Activated naive CD4-positive, alpha-beta T cell treated with anti-CD3 and anti-CD28 coated beads for 36 hours (primary cell): Measurements from ENCODE around the gene AUH. TPM values are rescaled to one million over a fixed set of nuclear protein-coding genes. Genes with fewer than 3 reads are reported as not detected.
"Not testable (repeated sequence)": the region's sequence is repeated elsewhere in the genome, so short reads cannot be mapped to it uniquely, and the experiment has no call there.

ENCODE experiments used
- CTCF ChIA-PET: fragments of 350-600 bp; sonication (Branson Sonifier 250); formaldehyde crosslinking; loops from one replicate; lab custom pipeline; 2021; ENCODE audit warnings: antibody characterized with exemption; lab: Charles Lee
- DNase-seq: peaks from one replicate; pipeline ENCODE4 v3.0.0-alpha.2; 2020
- H3K27ac Mint-ChIP-seq: one replicate; pipeline ENCODE4 v1.8.0; 2021; ENCODE audit warnings: mild to moderate bottlenecking, mixed read lengths
- H3K27me3 Mint-ChIP-seq: one replicate; pipeline ENCODE4 v1.8.0; 2021; ENCODE audit warnings: low read depth, mixed read lengths
- H3K36me3 Mint-ChIP-seq: one replicate; pipeline ENCODE4 v1.8.0; 2021; ENCODE audit warnings: low read depth, mixed read lengths
- H3K4me1 Mint-ChIP-seq: one replicate; pipeline ENCODE4 v1.8.0; 2021; ENCODE audit warnings: low read depth, mixed read lengths
- H3K4me3 Mint-ChIP-seq: one replicate; pipeline ENCODE4 v1.8.0; 2021; ENCODE audit warnings: mild to moderate bottlenecking, moderate library complexity, mixed read lengths
- H3K9me3 Mint-ChIP-seq: one replicate; pipeline ENCODE4 v1.8.0; 2021; ENCODE audit warnings: mixed read lengths
- intact Hi-C: fragments of 100-400 bp; cut with micrococcal nuclease; formaldehyde crosslinking; loops from one replicate; pipeline ENCODE4 v1.15.1; 2023
- total RNA-seq, 2 experiments: library from RNA; stranded (reverse); gene quantifications; one replicate each; pipeline ENCODE4 v1.2.3, GENCODE V29; 2021

Gene AUH
- total RNA-seq, 2 experiments from 2014 or later, result 13.4 to 14.4 TPM

DNA sequence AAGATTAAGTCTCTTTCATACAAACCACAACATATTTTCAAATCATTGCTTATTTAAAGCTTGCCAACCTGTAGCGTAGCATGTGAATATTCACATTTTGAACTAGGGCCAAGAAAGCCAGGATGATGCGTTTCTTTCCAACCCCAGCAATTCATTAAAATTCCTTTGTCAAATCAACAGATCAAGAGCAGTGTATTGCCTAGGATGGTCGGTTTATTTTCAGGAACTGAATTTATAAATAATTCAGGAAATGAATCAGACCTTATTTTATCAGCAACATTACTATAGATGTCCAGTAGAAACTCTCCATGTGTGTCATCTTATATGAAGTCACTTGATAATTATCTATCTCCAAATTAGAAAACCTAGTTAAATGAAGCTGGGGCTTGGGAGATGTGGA, 13.2 kb upstream of the AUH start:
- peaks cover 6% of the 10 kb centered on the region for H3K9me3 Mint-ChIP-seq
- CTCF ChIA-PET, result no interaction called here
- H3K27ac Mint-ChIP-seq, result no peak overlapping the region
- H3K4me3 Mint-ChIP-seq, result no peak overlapping the region
- DNase-seq, result no peak
- H3K36me3 Mint-ChIP-seq, result no peaks in the 10 kb centered on the region
- H3K27me3 Mint-ChIP-seq, result peaks cover 2% of the 10 kb centered on the region
- intact Hi-C loops, result no loop called here
- H3K4me1 Mint-ChIP-seq, result no peaks in the 10 kb centered on the region

- Mint-ChIP-seq H3K4me1 (no peaks in the 10 kb centered on the region), H3K36me3 (no peaks in the 10 kb centered on the region), H3K4me3 (no peak overlapping the region), H3K27me3 (no peaks in the 10 kb centered on the region), H3K9me3 (no peaks in the 10 kb centered on the region), H3K27ac (no peak overlapping the region)
- DNase-seq, result no peak
- intact Hi-C loops, result no loop called here
- CTCF ChIA-PET, result interaction anchor here (1.1 kb wide), 1 partner anchor 12 kb away, joined by 8 read pairs; no protein-coding TSS in a partner anchor
These were observed 10.2 kb upstream of the AUH start for GRCh38 chr9:91371894-91372293.

DNA sequence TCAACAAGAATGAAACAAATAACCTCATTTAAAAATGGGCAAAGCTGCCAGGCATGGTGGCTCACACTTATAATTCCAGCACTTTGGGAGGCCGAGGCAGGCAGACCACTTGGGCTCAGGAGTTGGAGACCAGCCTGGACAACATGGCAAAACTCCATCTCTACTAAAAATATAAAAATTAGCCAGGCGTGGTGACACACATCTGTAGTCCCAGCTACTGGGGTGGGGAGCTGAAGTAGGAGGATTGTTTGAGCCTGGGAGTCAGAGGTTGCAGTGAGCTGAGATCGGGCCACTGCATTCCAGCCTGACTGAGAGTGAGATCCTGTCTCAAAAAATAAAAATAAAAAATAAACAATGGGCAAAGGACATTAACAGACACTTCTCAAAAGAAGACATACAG, 8.3 kb upstream of the AUH start:
- H3K27ac Mint-ChIP-seq, H3K9me3 Mint-ChIP-seq, H3K27me3 Mint-ChIP-seq, H3K4me3 Mint-ChIP-seq, H3K4me1 Mint-ChIP-seq, intact Hi-C loops, DNase-seq, CTCF ChIA-PET, H3K36me3 Mint-ChIP-seq: not testable (repeated sequence)

GRCh38 chr9:91364702-91365101, 3.0 kb upstream of the AUH start:
- no peak for DNase-seq
- peaks cover 18% of the 10 kb centered on the region for H3K4me1 Mint-ChIP-seq
- intact Hi-C loops, result no loop called here
- no peaks in the 10 kb centered on the region for H3K27me3 Mint-ChIP-seq
- H3K36me3 Mint-ChIP-seq, result peaks cover 5% of the 10 kb centered on the region
- H3K9me3 Mint-ChIP-seq, result peaks cover 2% of the 10 kb centered on the region
- CTCF ChIA-PET, result interaction anchor here (0.6 kb wide), 1 partner anchor 149 kb away, joined by 3 read pairs; no protein-coding TSS in a partner anchor
- H3K4me3 Mint-ChIP-seq, result no peak overlapping the region
- H3K27ac Mint-ChIP-seq, result no peak overlapping the region

- H3K27me3 Mint-ChIP-seq, result no peaks in the 10 kb centered on the region
- H3K4me1 Mint-ChIP-seq, result peaks cover 25% of the 10 kb centered on the region
- H3K36me3 Mint-ChIP-seq, result peaks cover 5% of the 10 kb centered on the region
- H3K27ac Mint-ChIP-seq, result no peak overlapping the region
- CTCF ChIA-PET, result no interaction called here
- no peak overlapping the region for H3K4me3 Mint-ChIP-seq
- intact Hi-C loops, result no loop called here
- H3K9me3 Mint-ChIP-seq, result peaks cover 2% of the 10 kb centered on the region
- no peak for DNase-seq
These were observed 2.3 kb upstream of the AUH start for GRCh38 chr9:91364005-91364404.

DNA sequence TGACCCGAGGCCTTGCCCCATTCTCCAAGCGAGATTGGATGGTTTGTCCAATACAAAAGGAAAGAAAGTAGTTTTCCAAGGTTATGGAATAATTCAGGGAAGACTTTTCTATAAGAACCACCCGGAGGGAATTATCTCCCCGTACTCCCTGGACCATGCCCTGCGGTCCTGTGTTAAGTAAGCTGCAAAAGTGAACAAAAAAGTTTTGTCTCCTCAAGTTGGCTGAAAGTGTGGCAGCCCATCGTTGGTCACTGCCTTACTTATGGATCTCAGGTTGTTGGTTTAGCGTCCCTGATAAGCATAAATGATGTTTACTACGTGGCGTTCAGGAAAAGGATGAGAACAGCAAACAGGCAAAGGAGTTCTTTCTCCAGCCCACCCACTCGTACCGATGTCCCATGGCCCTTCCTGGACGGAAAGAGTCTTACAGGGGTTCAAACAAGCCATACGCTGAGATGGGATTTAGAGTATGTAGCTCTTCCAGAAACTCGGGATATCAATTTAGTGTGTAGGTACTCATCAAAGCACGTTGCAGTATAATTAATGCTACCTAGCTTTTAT, 413 bp upstream of the AUH start:
- intact Hi-C loops, result no loop called here
- Mint-ChIP-seq H3K9me3 (peaks cover 2% of the 10 kb centered on the region), H3K36me3 (peaks cover 6% of the 10 kb centered on the region), H3K4me1 (peaks cover 41% of the 10 kb centered on the region), H3K4me3 (peak overlapping the region; percentile 91), H3K27ac (peak overlapping the region; percentile 79), H3K27me3 (no peaks in the 10 kb centered on the region)
- CTCF ChIA-PET, result interaction anchor here (2.3 kb wide), 1 partner anchor 64 kb away, joined by 7 read pairs; no protein-coding TSS in a partner anchor
- no peak for DNase-seq

DNA sequence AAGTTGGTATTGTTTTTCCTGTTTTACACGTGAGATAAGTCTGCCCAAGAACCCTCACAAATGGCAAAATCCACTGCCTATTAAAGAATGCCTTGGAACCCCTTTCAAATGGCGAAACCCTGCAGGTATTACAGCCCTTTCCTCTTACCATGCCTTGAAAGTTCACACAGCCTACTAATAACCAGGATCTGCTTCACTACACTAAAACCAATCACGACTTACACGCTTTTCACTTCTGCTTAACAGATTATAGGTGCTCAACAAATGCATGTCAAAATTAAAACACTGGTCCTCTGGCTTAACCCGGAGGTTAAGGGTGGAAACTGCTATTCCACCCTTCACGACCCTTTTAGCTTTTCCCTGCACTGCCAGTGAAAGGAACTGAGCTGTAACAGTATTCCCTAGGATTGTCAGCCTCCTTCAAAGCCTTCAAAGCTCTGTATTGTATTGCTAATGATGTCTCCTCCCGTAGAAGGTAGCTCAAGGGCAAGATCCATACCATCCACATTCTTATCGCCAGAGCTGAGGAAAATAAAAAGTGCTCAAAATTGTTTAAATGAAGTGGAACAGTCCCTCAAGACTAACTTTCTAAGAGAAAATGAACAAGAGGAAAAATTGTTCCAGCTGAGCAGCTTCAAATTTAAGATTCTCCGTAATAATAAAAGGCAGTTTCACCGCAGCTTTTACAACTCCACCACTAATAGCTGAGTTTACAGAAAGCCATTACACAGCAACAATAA, 997 bp downstream of the AUH start:
- Mint-ChIP-seq H3K27ac (peak overlapping the region; percentile 75), H3K9me3 (peaks cover 2% of the 10 kb centered on the region), H3K4me1 (peaks cover 46% of the 10 kb centered on the region), H3K27me3 (no peaks in the 10 kb centered on the region), H3K4me3 (peak overlapping the region; percentile 91), H3K36me3 (peaks cover 11% of the 10 kb centered on the region)
- CTCF ChIA-PET, result interaction anchor here (0.6 to 2.3 kb wide), 10 partner anchors 12 to 326 kb away, joined by 3 to 8 read pairs (median 4); no protein-coding TSS in a partner anchor
- DNase-seq, result no peak
- intact Hi-C loops, result no loop called here

DNA sequence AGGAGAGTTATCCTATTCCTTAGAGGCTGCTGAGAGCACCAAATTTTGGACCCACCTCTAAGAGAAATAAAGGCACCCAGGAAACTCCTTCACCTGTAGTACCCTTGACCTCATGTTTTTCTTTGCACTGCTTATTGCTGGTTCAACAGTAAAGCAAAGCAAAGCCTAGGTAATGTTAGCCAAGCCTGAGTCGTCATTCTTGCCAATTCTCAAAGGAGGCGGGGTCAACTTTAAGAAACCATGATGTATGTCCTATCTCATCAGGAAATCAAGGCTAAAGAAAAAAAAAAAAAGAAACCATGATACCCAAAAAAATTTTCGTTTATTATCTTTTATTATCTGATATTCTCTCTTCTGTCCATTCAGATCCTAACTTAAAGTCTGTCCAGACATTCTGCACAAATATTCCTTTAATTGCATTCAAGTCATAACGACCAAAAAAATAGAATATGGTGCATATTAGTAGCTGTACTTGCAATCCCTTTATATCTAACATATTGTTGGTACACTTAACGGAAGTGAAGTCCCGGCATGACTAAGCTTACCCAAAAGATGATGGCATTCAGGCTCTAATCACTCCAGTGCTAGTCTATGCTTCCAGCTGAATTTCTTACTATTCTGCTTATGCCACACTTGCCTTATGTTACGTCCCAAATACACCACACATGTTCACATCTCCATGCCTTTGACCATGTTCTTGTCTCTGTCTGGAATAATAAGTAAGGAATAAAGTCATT, 1.8 kb downstream of the AUH start:
- intact Hi-C loops, result loop anchor here (1.0 to 5.0 kb wide), 11 partner anchors 14 to 352 kb away; partner anchors contain the start of gene NFIL3
- Mint-ChIP-seq H3K27me3 (no peaks in the 10 kb centered on the region), H3K36me3 (peaks cover 15% of the 10 kb centered on the region), H3K4me3 (peak overlapping the region; percentile 91), H3K9me3 (peaks cover under 1% of the 10 kb centered on the region), H3K27ac (peak overlapping the region; percentile 54), H3K4me1 (peaks cover 47% of the 10 kb centered on the region)
- CTCF ChIA-PET, result interaction anchor here (1.0 to 1.9 kb wide), 9 partner anchors 13 to 326 kb away, joined by 3 to 9 read pairs (median 4); no protein-coding TSS in a partner anchor
- DNase-seq, result no peak

GRCh38 chr9:91359083-91359482, 2.6 kb downstream of the AUH start:
- Mint-ChIP-seq H3K27me3 (no peaks in the 10 kb centered on the region), H3K4me1 (peaks cover 51% of the 10 kb centered on the region), H3K9me3 (no peaks in the 10 kb centered on the region), H3K4me3 (peak overlapping the region; percentile 34), H3K36me3 (peaks cover 17% of the 10 kb centered on the region), H3K27ac (peak overlapping the region; percentile 75)
- intact Hi-C loops, result loop anchor here (1.0 to 5.0 kb wide), 11 partner anchors 13 to 353 kb away; partner anchors contain the start of gene NFIL3
- no peak for DNase-seq
- CTCF ChIA-PET, result interaction anchor here (0.6 to 1.9 kb wide), 9 partner anchors 9 to 325 kb away, joined by 3 to 9 read pairs (median 4); no protein-coding TSS in a partner anchor

GRCh38 chr9:91354881-91355280, 6.8 kb downstream of the AUH start:
- CTCF ChIA-PET, result interaction anchor here (1.7 kb wide), 1 partner anchor 71 kb away, joined by 4 read pairs; no protein-coding TSS in a partner anchor
- DNase-seq, result no peak
- no peaks in the 10 kb centered on the region for H3K27me3 Mint-ChIP-seq
- no peaks in the 10 kb centered on the region for H3K9me3 Mint-ChIP-seq
- peaks cover 34% of the 10 kb centered on the region for H3K4me1 Mint-ChIP-seq
- peaks cover 21% of the 10 kb centered on the region for H3K36me3 Mint-ChIP-seq
- no peak overlapping the region for H3K27ac Mint-ChIP-seq
- H3K4me3 Mint-ChIP-seq, result no peak overlapping the region
- intact Hi-C loops, result loop anchor here (5.0 kb wide), 1 partner anchor 357 kb away; no protein-coding TSS in a partner anchor

- CTCF ChIA-PET, result no interaction called here
- Mint-ChIP-seq H3K9me3 (no peaks in the 10 kb centered on the region), H3K4me3 (no peak overlapping the region), H3K4me1 (peaks cover 13% of the 10 kb centered on the region), H3K27me3 (no peaks in the 10 kb centered on the region), H3K27ac (no peak overlapping the region), H3K36me3 (peaks cover 20% of the 10 kb centered on the region)
- no peak for DNase-seq
- intact Hi-C loops, result no loop called here
These were observed 12.6 kb downstream of the AUH start for GRCh38 chr9:91349115-91349555.
